GM12892 (cell line): ENCODE measurements around the gene CCDC158.

ENCODE experiments used
- DNase-seq: peaks from one replicate; pipeline ENCODE4 v3.0.0; 2011; ENCODE audit not compliant: insufficient read length
- FAIRE-seq: peaks from 2 replicates; lab custom pipeline; 2011; peaks lifted over from hg19 to GRCh38; lab: Jason Lieb, UNC
- POLR2A ChIP-seq: IDR thresholded peaks from 2 replicates; pipeline ENCODE4 v1.6.1; 2011; ENCODE audit warnings: low read depth, low read length, control low read depth
- POLR2AphosphoS5 ChIP-seq: IDR thresholded peaks from 2 replicates; pipeline ENCODE4 v1.6.1; 2011; ENCODE audit warnings: low read depth, low read length, control low read depth
- TAF1 ChIP-seq: IDR thresholded peaks from 2 replicates; pipeline ENCODE4 v1.6.1; 2011; ENCODE audit warnings: low read depth, mild to moderate bottlenecking, control low read depth, low read length, borderline replicate concordance

CCDC158 gene

DNA sequence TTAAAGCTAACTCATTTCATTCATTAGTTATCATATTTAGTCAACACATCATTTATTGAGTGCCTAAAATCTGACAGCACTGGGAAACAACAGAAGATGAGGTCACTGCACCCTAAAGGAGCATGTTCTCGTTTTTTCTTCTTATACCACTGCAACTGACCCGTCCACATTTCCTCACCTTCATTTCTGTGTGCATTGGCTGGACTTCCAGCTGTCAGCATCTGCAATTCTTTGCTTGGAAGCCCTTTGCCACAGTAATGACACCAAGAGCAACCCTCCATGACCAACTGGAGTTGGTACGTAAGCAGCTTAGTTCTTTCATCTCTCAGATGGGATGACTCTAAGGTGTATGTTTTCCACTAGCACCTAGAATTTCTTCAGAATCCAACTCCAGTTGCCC lies 27.3 kb upstream of the CCDC158 start:
- DNase-seq = no peak
- TF ChIP-seq POLR2A (no peak), TAF1 (no peak), POLR2AphosphoS5 (no peak)
- FAIRE-seq = no peak

DNA sequence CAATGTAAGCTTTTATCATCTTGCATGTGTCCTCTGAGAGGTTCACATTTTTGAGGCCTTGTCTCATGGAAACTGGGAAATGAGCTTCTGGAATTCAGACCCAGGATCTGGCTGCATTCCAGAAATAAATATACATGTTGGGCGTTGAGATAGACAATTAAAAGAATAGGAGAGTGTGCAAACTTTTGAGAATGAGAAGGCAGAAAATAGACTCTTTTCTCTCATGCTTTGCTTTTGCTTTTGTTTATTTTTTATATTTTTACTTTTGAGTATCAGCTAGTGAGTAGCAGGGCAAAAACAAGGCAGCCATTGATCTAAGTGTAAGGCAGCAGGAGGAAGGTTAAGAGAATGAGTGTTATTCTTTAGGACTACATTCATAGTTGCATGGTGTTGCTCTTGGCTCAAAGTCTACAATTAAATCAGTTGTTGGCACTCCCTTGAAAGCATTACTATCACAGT lies 26.5 kb upstream of the CCDC158 start:
- no peak for TF ChIP-seq TAF1
- no peak for TF ChIP-seq POLR2AphosphoS5
- TF ChIP-seq POLR2A = no peak

GRCh38 chr4:76445911-76446310 lies 25.0 kb upstream of the CCDC158 start:
- FAIRE-seq (no peak), DNase-seq (no peak)
- no peak for TF ChIP-seq TAF1
- TF ChIP-seq POLR2A = no peak
- TF ChIP-seq POLR2AphosphoS5 = no peak

More for the DNA sequence above, 26.5 kb upstream of the CCDC158 start:
- FAIRE-seq = no peak
- no peak for DNase-seq

- no peak for DNase-seq
- no peak for FAIRE-seq
- TF ChIP-seq TAF1 (no peak), POLR2A (no peak), POLR2AphosphoS5 (no peak)
These were observed 22.4 kb upstream of the CCDC158 start for GRCh38 chr4:76443376-76443775.

DNA sequence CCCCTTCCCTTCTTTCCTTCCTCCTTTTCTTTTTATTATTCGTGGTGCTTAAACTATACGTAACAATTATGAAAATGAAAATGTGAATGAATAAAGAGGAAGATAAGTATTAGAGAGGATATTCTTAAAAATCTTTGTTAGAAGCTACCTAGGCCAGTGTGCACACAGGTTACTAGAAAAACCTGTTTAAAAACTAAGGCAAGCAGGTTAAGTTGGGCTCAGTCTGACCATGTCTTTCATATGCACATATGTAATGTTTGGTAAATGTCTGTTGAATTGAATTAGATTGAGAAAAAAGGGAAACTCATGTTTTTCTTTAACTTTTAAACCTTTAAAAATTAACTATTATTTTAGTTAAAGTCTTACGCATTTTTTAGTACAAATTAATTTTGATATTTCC lies 21.9 kb upstream of the CCDC158 start:
- FAIRE-seq = no peak
- TF ChIP-seq POLR2AphosphoS5 = no peak
- no peak for TF ChIP-seq POLR2A
- TF ChIP-seq TAF1 = no peak
- DNase-seq = no peak

GRCh38 chr4:76441881-76442280 lies 20.9 kb upstream of the CCDC158 start:
- FAIRE-seq = no peak
- no peak for DNase-seq
- no peak for TF ChIP-seq POLR2AphosphoS5
- TF ChIP-seq POLR2A = no peak
- no peak for TF ChIP-seq TAF1

- TF ChIP-seq POLR2A (no peak), TAF1 (no peak), POLR2AphosphoS5 (no peak)
- DNase-seq (no peak), FAIRE-seq (no peak)
These were observed 18.6 kb upstream of the CCDC158 start for GRCh38 chr4:76439491-76439890.

DNA sequence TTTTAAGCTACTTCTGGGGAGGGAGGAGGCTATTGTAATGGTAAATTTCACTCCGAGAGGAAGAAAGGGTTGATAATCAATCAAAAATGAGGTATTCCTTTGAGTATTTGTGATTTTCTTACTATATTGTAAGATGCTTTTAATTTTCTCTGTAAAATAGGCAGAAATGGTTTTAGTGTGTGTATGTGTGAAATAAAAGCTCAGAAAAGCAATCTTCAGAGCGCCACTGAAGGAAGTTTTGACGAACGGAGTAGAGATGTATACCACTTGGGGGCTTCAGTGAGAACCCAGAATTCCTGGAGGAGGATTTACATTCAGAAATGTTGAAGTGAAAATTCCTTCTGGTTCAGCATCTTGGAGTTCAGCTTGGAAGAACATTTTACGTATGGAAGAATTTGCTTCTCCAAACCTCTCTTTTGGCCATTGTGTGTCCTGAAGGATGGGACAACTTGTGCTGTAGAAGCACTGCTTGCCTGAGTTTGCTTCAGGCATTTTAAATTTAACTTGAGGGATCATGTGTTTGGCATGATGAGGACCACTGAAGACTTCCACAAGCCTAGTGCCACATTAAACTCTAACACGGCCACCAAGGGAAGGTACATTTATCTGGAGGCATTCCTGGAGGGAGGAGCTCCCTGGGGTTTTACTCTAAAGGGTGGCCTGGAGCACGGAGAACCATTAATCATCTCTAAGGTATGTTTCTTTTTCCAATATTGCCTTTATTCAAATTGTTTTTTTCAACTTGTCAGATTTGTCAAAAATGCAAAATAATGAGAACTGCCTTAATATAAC lies 14.8 kb upstream of the CCDC158 start:
- FAIRE-seq (no peak), DNase-seq (no peak)
- TF ChIP-seq TAF1 = no peak
- TF ChIP-seq POLR2A = no peak
- no peak for TF ChIP-seq POLR2AphosphoS5

DNA sequence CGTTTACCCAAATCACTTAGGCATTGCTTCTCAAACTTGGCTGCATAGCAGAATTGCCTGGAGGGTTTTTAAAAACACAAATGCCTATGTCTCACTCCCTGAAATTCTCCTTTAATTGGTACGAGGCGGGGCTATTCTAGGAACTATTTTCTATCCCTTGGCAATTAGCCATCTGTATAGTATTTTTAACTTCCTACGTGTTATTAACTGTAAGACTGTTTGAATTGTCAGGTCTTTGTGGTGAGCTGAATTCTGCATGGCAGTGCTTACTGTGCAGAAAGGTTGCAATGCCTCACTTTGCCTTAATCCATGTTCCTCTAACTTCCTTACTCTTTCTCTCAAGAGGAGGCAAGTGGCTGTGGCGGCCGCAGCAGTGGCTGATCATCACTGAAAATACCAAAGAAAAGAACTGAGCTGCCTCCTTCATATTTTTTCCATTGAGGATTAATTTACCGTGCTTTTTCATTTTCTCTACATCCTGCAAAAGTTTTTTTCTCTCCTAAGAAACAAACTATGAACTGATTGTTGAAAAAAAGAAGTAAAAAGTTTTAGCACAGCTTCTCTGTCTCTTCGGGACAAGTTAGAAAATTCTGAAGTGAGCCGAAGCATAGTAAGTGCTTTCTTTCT lies 14.1 kb upstream of the CCDC158 start, which contains the start of gene SHROOM3:
Gene SHROOM3, plus strand, starts transcription at position 329 of the 627 bp plus-strand sequence. CDS start 824 bp downstream, outside the sequence.
- DNase-seq = no peak
- TF ChIP-seq TAF1 (no peak), POLR2A (no peak), POLR2AphosphoS5 (no peak)
- FAIRE-seq = no peak

GRCh38 chr4:76430519-76431388 lies 9.8 kb upstream of the CCDC158 start:
- no peak for DNase-seq
- TF ChIP-seq POLR2A (no peak), TAF1 (no peak), POLR2AphosphoS5 (no peak)
- FAIRE-seq = peak; percentile 82

DNA sequence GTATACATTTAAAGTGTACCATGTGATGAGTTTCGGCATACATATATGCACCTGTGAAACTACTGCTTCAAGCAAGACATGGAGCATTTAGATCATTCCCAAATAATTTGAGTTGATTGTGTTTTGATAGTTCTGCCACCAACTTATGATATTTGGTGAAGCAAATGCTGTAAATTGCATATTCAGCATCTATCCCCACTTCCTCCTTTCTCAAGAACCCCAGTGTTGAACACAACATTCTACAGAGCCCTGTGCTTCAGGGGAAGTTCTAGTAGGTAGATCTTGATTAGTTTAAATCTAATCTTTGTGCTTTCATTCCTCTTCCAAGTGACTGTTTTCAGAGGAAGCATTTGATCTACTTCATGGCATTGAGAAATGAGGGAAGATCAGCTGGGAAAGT lies 8.7 kb upstream of the CCDC158 start:
- FAIRE-seq (no peak), DNase-seq (no peak)
- no peak for TF ChIP-seq TAF1
- TF ChIP-seq POLR2AphosphoS5 = no peak
- TF ChIP-seq POLR2A = no peak
